Measurements from ENCODE around the gene PIGP. TPM values are rescaled to one million over a fixed set of nuclear protein-coding genes. Genes with fewer than 3 reads are reported as not detected.

The PIGP gene
- 10 to 100 TPM; 28.3 to 29.4 TPM for total RNA-seq
- 26.5 TPM for polyA plus RNA-seq (2013, experiment 1 of 2)
- 21.5 TPM for polyA plus RNA-seq (2013, experiment 2 of 2)
- long read RNA-seq, experiment 1, full-length matches to known transcripts, result 14 of 19 reads
- long read RNA-seq, experiment 1, partial matches to known transcripts, result 2 of 19 reads
- long read RNA-seq, experiment 1, other reads (novel, unspliced or antisense), result 3 of 19 reads
- long read RNA-seq, experiment 2, full-length matches to known transcripts, result 13 of 20 reads
- long read RNA-seq, experiment 2, partial matches to known transcripts, result 3 of 20 reads
- long read RNA-seq, experiment 2, other reads (novel, unspliced or antisense), result 4 of 20 reads
- long read RNA-seq, experiment 3, full-length matches to known transcripts, result 11 of 18 reads
- long read RNA-seq, experiment 3, partial matches to known transcripts, result 2 of 18 reads
- long read RNA-seq, experiment 3, other reads (novel, unspliced or antisense), result 5 of 18 reads
- long read RNA-seq, experiment 4, full-length matches to known transcripts, result 16 of 24 reads
- long read RNA-seq, experiment 4, partial matches to known transcripts, result 1 of 24 reads
- long read RNA-seq, experiment 4, other reads (novel, unspliced or antisense), result 7 of 24 reads

GRCh38 chr21:37072988-37073416, at the start of gene PIGP, which contains the start of gene TTC3:
TSS of gene PIGP (minus strand) at chr21:37073071. CDS start at chr21:37072515, 556 bp downstream.
TSS of gene TTC3 (plus strand) at chr21:37073254. CDS start at chr21:37087258, 14,004 bp downstream.
- Mint-ChIP-seq H3K9me3 (no peaks in the 10 kb centered on the region), H3K4me1 (peaks cover 31% of the 10 kb centered on the region), H3K36me3 (ENCODE audit: low read depth) (peaks cover 12% of the 10 kb centered on the region), H3K27ac (peak within 1 kb of the TSS; percentile 92), H3K27me3 (ENCODE audit: insufficient read depth) (peaks cover 16% of the 10 kb centered on the region), H3K4me3 (peak within 1 kb of the TSS; percentile 98)
- peak; percentile 97 for DNase-seq
- Histone ChIP-seq H3K9ac (ENCODE audit: extremely low read depth, low read length, poor library complexity, severe bottlenecking) (peak within 1 kb of the TSS; percentile 80), H3K27ac (ENCODE audit: low read depth, low read length) (peak within 1 kb of the TSS; percentile 98), H3K4me1 (ENCODE audit: control insufficient read depth, insufficient read depth, low read length) (peaks cover 5% of the 10 kb centered on the region), H3K4me3 (ENCODE audit: low read length) (peak within 1 kb of the TSS; percentile 96), H3K36me3 (ENCODE audit: control insufficient read depth, insufficient read depth, low read length) (peaks cover 6% of the 10 kb centered on the region), H3K9me3 (ENCODE audit: control insufficient read depth, low read length) (no peaks in the 10 kb centered on the region), H3K27me3 (ENCODE audit: control insufficient read depth, insufficient read depth, low read length, poor library complexity, severe bottlenecking) (no peaks in the 10 kb centered on the region)
- TF ChIP-seq CTCF (conservative IDR thresholded peaks at IDR 0.05), result no peak
- 0% methylated on average over 61 of the region's 61 CpGs; no CpG with 5 or more reads in 1 of the 2 experiments for WGBS, 2 experiments (ENCODE audit: insufficient coverage in 1 of 2, insufficient read length in 1 of 2)

GRCh38 chr21:37119421-37120218, 46.7 kb upstream of the PIGP start:
- no peaks in the 10 kb centered on the region for H3K9me3 Mint-ChIP-seq
- WGBS, 2 experiments (ENCODE audit: insufficient coverage in 1 of 2, insufficient read length in 1 of 2), result 59 to 71% methylated on average over 3 to 6 of the region's 6 CpGs
- Histone ChIP-seq H3K36me3 (ENCODE audit: control insufficient read depth, insufficient read depth, low read length) (peaks cover 63% of the 10 kb centered on the region), H3K27me3 (ENCODE audit: control insufficient read depth, insufficient read depth, low read length, poor library complexity, severe bottlenecking) (no peaks in the 10 kb centered on the region), H3K4me1 (ENCODE audit: control insufficient read depth, insufficient read depth, low read length) (peaks cover 5% of the 10 kb centered on the region), H3K9ac (ENCODE audit: extremely low read depth, low read length, poor library complexity, severe bottlenecking) (no peak overlapping the region), H3K4me3 (ENCODE audit: low read length) (no peak overlapping the region), H3K27ac (ENCODE audit: low read depth, low read length) (no peak overlapping the region), H3K9me3 (ENCODE audit: control insufficient read depth, low read length) (no peaks in the 10 kb centered on the region)
- TF ChIP-seq CTCF (conservative IDR thresholded peaks at IDR 0.05), result peak; percentile 71
- no peaks in the 10 kb centered on the region for H3K27me3 Mint-ChIP-seq (ENCODE audit: insufficient read depth)
- no peak overlapping the region for H3K4me3 Mint-ChIP-seq
- peak; percentile 76 for DNase-seq
- H3K4me1 Mint-ChIP-seq, result peaks cover 27% of the 10 kb centered on the region
- H3K27ac Mint-ChIP-seq, result peak overlapping the region; percentile 5
- H3K36me3 Mint-ChIP-seq (ENCODE audit: low read depth), result peaks cover 10% of the 10 kb centered on the region

- WGBS, 2 experiments (ENCODE audit: insufficient coverage in 1 of 2, insufficient read length in 1 of 2), result 0% methylated on average over 1 of the region's 1 CpG; no CpG with 5 or more reads in 1 of the 2 experiments
- DNase-seq, result no peak
- peaks cover 56% of the 10 kb centered on the region for H3K36me3 ChIP-seq (ENCODE audit: control insufficient read depth, insufficient read depth, low read length)
- H3K27ac ChIP-seq (ENCODE audit: low read depth, low read length), result no peak overlapping the region
- H3K27me3 ChIP-seq (ENCODE audit: control insufficient read depth, insufficient read depth, low read length, poor library complexity, severe bottlenecking), result no peaks in the 10 kb centered on the region
- TF ChIP-seq CTCF (conservative IDR thresholded peaks at IDR 0.05), result no peak
- no peak overlapping the region for H3K4me3 ChIP-seq (ENCODE audit: low read length)
- Mint-ChIP-seq H3K27me3 (ENCODE audit: insufficient read depth) (no peaks in the 10 kb centered on the region), H3K4me3 (no peak overlapping the region), H3K27ac (no peak overlapping the region), H3K36me3 (ENCODE audit: low read depth) (peaks cover 8% of the 10 kb centered on the region), H3K9me3 (peaks cover 3% of the 10 kb centered on the region), H3K4me1 (peaks cover 27% of the 10 kb centered on the region)
- no peak overlapping the region for H3K9ac ChIP-seq (ENCODE audit: extremely low read depth, low read length, poor library complexity, severe bottlenecking)
- peaks cover 5% of the 10 kb centered on the region for H3K4me1 ChIP-seq (ENCODE audit: control insufficient read depth, insufficient read depth, low read length)
- no peaks in the 10 kb centered on the region for H3K9me3 ChIP-seq (ENCODE audit: control insufficient read depth, low read length)
These were observed 45.4 kb upstream of the PIGP start for GRCh38 chr21:37118187-37118826.

Data from endodermal cell (in vitro differentiated cells).